Naive B cell (primary cell): Measurements from ENCODE around the gene UNC5B. TPM values are rescaled to one million over a fixed set of nuclear protein-coding genes. Genes with fewer than 3 reads are reported as not detected.
"Not testable (repeated sequence)": the region's sequence is repeated elsewhere in the genome, so short reads cannot be mapped to it uniquely, and the experiment has no call there.

ENCODE experiments used
- ATAC-seq, 2 donors: fragments of 150-1000 bp; cut with Tn5 transposase; 2 replicates each; pipeline ENCODE4 v1.10.0; 2021; ENCODE audit warnings: low read depth in 2 of 2, mild to moderate bottlenecking in 2 of 2, moderate library complexity in 2 of 2
- DNase-seq: peaks from one replicate; pipeline ENCODE4 v3.0.0; 2022
- H3K27ac Mint-ChIP-seq, 6 donors: one replicate each; pipeline ENCODE4 v1.8.0; 2020 to 2022; ENCODE audit warnings: mild to moderate bottlenecking in 6 of 6, mixed read lengths in 6 of 6, moderate library complexity in 5 of 6, inconsistent platforms in 2 of 6
- H3K27me3 Mint-ChIP-seq, 3 donors: one replicate each; pipeline ENCODE4 v1.8.0; 2021 to 2022; ENCODE audit warnings: mixed read lengths in 3 of 3, mild to moderate bottlenecking in 1 of 3
- H3K36me3 Mint-ChIP-seq, 2 donors: one replicate each; pipeline ENCODE4 v1.8.0; 2020 to 2022; ENCODE audit warnings: mixed read lengths in 2 of 2, inconsistent platforms in 1 of 2, mild to moderate bottlenecking in 1 of 2
- H3K4me1 Mint-ChIP-seq, 3 donors: one replicate each; pipeline ENCODE4 v1.8.0; 2020 to 2022; ENCODE audit warnings: mixed read lengths in 3 of 3, inconsistent platforms in 1 of 3, mild to moderate bottlenecking in 1 of 3, moderate library complexity in 1 of 3
- H3K4me3 Mint-ChIP-seq, 8 donors: one replicate each; pipeline ENCODE4 v1.8.0; 2020 to 2022; ENCODE audit warnings: mild to moderate bottlenecking in 8 of 8, mixed read lengths in 8 of 8, moderate library complexity in 8 of 8, inconsistent platforms in 2 of 8
- H3K9me3 Mint-ChIP-seq, 7 donors: one replicate each; pipeline ENCODE4 v1.8.0; 2020 to 2022; ENCODE audit warnings: mixed read lengths in 7 of 7, mild to moderate bottlenecking in 5 of 7, inconsistent platforms in 2 of 7, moderate library complexity in 1 of 7
- polyA plus RNA-seq, 6 donors: library from polyadenylated mRNA; unstranded; fragments of 300-500 nt; fragmentation: Illumina TruSeq; gene quantifications; one replicate each; pipeline ENCODE4 v1.2.3, GENCODE V29; 2021; ENCODE audit warnings: low read depth in 6 of 6

Gene UNC5B
- polyA plus RNA-seq, 6 donors from 2014 or later: not detected

- no peaks in the 10 kb centered on the region for H3K9me3 Mint-ChIP-seq
Measured at GRCh38 chr10:71268247-71268691, 55.9 kb downstream of the UNC5B start.

GRCh38 chr10:71268758-71269157 lies 56.4 kb downstream of the UNC5B start:
- Mint-ChIP-seq H3K27ac (no peak overlapping the region), H3K9me3 (no peaks in the 10 kb centered on the region), H3K27me3 (peaks cover 0 to 23% (median 13%) of the 10 kb centered on the region in 3 donors), H3K36me3 (no peaks in the 10 kb centered on the region), H3K4me3 (no peak overlapping the region), H3K4me1 (no peaks in the 10 kb centered on the region)
- no peak for ATAC-seq
- DNase-seq: no peak

More at GRCh38 chr10:71268247-71268691, 55.9 kb downstream of the UNC5B start:
- H3K4me3 Mint-ChIP-seq: no peak overlapping the region
- H3K4me1 Mint-ChIP-seq: no peaks in the 10 kb centered on the region
- H3K27ac Mint-ChIP-seq: no peak overlapping the region
- DNase-seq: no peak
- peaks cover 0 to 23% (median 13%) of the 10 kb centered on the region in 3 donors for H3K27me3 Mint-ChIP-seq
- ATAC-seq: no peak
- no peaks in the 10 kb centered on the region for H3K36me3 Mint-ChIP-seq

- Mint-ChIP-seq H3K4me3 (no peak overlapping the region), H3K27me3 (peaks cover 0 to 23% (median 13%) of the 10 kb centered on the region in 3 donors), H3K4me1 (no peaks in the 10 kb centered on the region), H3K27ac (peak overlapping the region in 2 of 6 donors; percentile 38 to 90), H3K9me3 (no peaks in the 10 kb centered on the region), H3K36me3 (no peaks in the 10 kb centered on the region)
- no peak for DNase-seq
- ATAC-seq: no peak
Measured at GRCh38 chr10:71269301-71270288, 57.2 kb downstream of the UNC5B start.

GRCh38 chr10:71270301-71271220 lies 58.2 kb downstream of the UNC5B start:
- DNase-seq (no peak), ATAC-seq (no peak)
- H3K27me3 Mint-ChIP-seq: peaks cover 0 to 23% (median 13%) of the 10 kb centered on the region in 3 donors
- H3K27ac Mint-ChIP-seq: peak overlapping the region in 1 of 6 donors; percentile 12
- H3K36me3 Mint-ChIP-seq: no peaks in the 10 kb centered on the region
- H3K4me1 Mint-ChIP-seq: no peaks in the 10 kb centered on the region
- no peaks in the 10 kb centered on the region for H3K9me3 Mint-ChIP-seq
- H3K4me3 Mint-ChIP-seq: no peak overlapping the region

- H3K4me1 Mint-ChIP-seq: no peaks in the 10 kb centered on the region
- no peak overlapping the region for H3K27ac Mint-ChIP-seq
- ATAC-seq (no peak), DNase-seq (no peak)
- H3K4me3 Mint-ChIP-seq: no peak overlapping the region
- H3K36me3 Mint-ChIP-seq: no peaks in the 10 kb centered on the region
- peaks cover 0 to 20% (median 13%) of the 10 kb centered on the region in 3 donors for H3K27me3 Mint-ChIP-seq
- no peaks in the 10 kb centered on the region for H3K9me3 Mint-ChIP-seq
Measured at GRCh38 chr10:71271662-71272055, 59.3 kb downstream of the UNC5B start.

- DNase-seq (no peak), ATAC-seq (no peak)
- Mint-ChIP-seq H3K36me3 (no peaks in the 10 kb centered on the region), H3K4me3 (no peak overlapping the region), H3K4me1 (no peaks in the 10 kb centered on the region), H3K27ac (no peak overlapping the region), H3K9me3 (no peaks in the 10 kb centered on the region), H3K27me3 (peaks cover 0 to 14% (median 13%) of the 10 kb centered on the region in 3 donors)
Measured at GRCh38 chr10:71272056-71272771, 59.8 kb downstream of the UNC5B start.

- not testable (repeated sequence) for ATAC-seq, H3K4me1 Mint-ChIP-seq, H3K4me3 Mint-ChIP-seq, H3K9me3 Mint-ChIP-seq, DNase-seq, H3K27ac Mint-ChIP-seq, H3K36me3 Mint-ChIP-seq
- peaks cover 0 to 12% (median 7%) of the 10 kb centered on the region in 3 donors for H3K27me3 Mint-ChIP-seq
Measured at GRCh38 chr10:71272974-71273373, 60.6 kb downstream of the UNC5B start.

- ATAC-seq: no peak
- H3K9me3 Mint-ChIP-seq: no peaks in the 10 kb centered on the region
Measured at GRCh38 chr10:71273506-71273905, 61.1 kb downstream of the UNC5B start.

GRCh38 chr10:71274901-71275796 lies 62.8 kb downstream of the UNC5B start:
- no peak for ATAC-seq
- Mint-ChIP-seq H3K9me3 (no peaks in the 10 kb centered on the region), H3K4me3 (no peak overlapping the region), H3K27ac (no peak overlapping the region), H3K27me3 (no peaks in the 10 kb centered on the region), H3K36me3 (no peaks in the 10 kb centered on the region), H3K4me1 (no peaks in the 10 kb centered on the region)
- no peak for DNase-seq

More at GRCh38 chr10:71273506-71273905, 61.1 kb downstream of the UNC5B start:
- Mint-ChIP-seq H3K4me3 (no peak overlapping the region), H3K4me1 (no peaks in the 10 kb centered on the region), H3K27me3 (peaks cover 0 to 7% (median 2%) of the 10 kb centered on the region in 3 donors), H3K27ac (peak overlapping the region in 2 of 6 donors; percentile 9 to 33), H3K36me3 (no peaks in the 10 kb centered on the region)
- no peak for DNase-seq

- no peaks in the 10 kb centered on the region for H3K4me1 Mint-ChIP-seq
Measured at GRCh38 chr10:71276873-71277272, 64.5 kb downstream of the UNC5B start.

GRCh38 chr10:71277914-71278665 lies 65.7 kb downstream of the UNC5B start:
- ATAC-seq: no peak
- DNase-seq: no peak
- no peaks in the 10 kb centered on the region for H3K9me3 Mint-ChIP-seq
- no peaks in the 10 kb centered on the region for H3K27me3 Mint-ChIP-seq
- no peaks in the 10 kb centered on the region for H3K4me1 Mint-ChIP-seq
- no peak overlapping the region for H3K27ac Mint-ChIP-seq
- no peak overlapping the region for H3K4me3 Mint-ChIP-seq
- H3K36me3 Mint-ChIP-seq: no peaks in the 10 kb centered on the region

More at GRCh38 chr10:71276873-71277272, 64.5 kb downstream of the UNC5B start:
- no peaks in the 10 kb centered on the region for H3K36me3 Mint-ChIP-seq
- ATAC-seq: no peak
- H3K27me3 Mint-ChIP-seq: no peaks in the 10 kb centered on the region
- H3K27ac Mint-ChIP-seq: no peak overlapping the region
- H3K4me3 Mint-ChIP-seq: no peak overlapping the region
- no peaks in the 10 kb centered on the region for H3K9me3 Mint-ChIP-seq
- no peak for DNase-seq
